ENCODE data around the gene MTMR10.

The MTMR10 gene

DNA sequence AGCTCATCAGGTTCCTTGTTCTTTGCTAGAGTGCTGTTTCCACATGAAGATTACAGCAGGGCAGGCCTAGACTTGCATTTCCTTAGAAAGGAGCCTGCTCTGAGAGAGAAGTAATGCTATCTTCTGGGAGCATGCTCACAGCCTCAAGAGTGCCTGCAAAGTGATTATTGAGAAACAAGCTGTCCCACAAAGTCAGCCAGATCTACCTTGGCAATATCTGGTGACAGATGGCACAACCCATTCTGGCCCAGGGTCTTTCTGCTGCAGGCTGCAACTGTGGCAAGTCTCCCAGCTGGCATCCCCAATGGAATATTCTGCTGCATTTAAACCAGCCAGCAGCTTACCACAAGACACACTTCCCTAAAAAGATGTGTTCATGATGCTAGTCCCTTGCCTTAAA is 29.3 kb downstream of the MTMR10 start:
- no peak overlapping the region for H3K4me3 ChIP-seq (ENCODE audit: low read length)
- no peak for DNase-seq (ENCODE audit: low read depth)
- TF ChIP-seq, protein P1, sequence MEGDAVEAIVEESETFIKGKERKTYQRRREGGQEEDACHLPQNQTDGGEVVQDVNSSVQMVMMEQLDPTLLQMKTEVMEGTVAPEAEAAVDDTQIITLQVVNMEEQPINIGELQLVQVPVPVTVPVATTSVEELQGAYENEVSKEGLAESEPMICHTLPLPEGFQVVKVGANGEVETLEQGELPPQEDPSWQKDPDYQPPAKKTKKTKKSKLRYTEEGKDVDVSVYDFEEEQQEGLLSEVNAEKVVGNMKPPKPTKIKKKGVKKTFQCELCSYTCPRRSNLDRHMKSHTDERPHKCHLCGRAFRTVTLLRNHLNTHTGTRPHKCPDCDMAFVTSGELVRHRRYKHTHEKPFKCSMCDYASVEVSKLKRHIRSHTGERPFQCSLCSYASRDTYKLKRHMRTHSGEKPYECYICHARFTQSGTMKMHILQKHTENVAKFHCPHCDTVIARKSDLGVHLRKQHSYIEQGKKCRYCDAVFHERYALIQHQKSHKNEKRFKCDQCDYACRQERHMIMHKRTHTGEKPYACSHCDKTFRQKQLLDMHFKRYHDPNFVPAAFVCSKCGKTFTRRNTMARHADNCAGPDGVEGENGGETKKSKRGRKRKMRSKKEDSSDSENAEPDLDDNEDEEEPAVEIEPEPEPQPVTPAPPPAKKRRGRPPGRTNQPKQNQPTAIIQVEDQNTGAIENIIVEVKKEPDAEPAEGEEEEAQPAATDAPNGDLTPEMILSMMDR (conservative IDR thresholded peaks at IDR 0.05; ENCODE audit: low read depth, low read length), result no peak

DNA sequence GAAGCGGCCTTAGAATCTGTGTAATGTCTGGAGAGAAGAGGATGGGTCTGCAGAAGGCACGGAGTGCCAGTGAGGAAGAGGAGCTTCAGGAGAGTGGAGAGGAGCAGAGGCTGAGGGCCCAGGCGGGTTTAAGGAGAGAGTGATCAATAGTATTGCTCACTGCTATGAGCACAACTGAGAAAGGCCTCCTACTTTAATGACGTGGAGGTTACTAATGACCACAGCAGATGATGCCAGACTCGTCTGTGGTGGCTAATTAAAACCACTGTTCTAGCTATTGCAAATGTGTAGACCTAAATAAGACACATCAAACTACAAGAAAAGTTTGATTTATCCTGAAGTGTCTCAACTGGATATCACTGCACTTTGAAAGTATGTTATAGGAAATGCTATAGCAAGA is 33.2 kb downstream of the MTMR10 start:
- TF ChIP-seq, protein P1 (conservative IDR thresholded peaks at IDR 0.05; ENCODE audit: low read depth, low read length), result no peak
- no peak for DNase-seq (ENCODE audit: low read depth)
- no peak overlapping the region for H3K4me3 ChIP-seq (ENCODE audit: low read length)

DNA sequence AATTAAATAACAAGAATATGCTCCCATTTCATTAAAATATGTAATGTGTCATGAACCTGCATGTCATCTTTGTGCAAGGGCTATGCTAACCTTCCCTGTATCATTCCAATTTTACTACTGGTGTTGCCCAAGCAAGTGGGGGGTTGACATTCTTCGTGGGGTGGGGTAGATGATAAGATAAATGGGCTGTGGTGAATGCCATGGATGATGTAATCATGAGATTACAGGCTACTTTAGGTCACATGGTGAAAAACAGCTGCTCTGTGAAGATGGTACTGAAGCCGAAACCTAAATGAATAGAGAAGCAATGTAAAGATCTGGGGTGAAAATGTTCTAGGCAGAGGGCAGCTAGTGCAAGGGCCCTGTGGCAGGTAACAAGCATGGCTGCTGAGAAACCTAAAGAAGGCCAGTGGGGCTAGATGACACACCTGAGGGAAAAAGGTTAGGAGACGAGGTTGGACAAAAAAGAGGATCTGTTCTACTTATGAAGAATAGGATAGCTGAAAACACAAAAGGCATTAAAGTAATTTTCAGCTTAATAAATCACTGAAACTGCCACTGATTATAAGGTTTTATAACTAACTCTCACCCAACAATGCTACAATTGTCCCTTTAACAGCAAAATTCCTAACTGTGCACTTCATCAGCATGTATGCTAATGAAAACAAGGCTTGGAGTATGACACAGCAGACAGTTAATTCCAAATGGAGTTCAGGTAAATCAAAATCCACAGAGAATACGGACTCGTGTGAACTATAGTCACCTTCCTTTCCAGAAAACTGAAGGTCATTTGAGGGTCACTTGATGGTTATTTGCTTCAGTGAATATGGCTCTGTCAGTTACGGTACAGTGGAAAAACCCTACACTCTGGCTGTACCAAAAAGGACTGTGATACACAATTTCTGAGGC is 35.0 kb downstream of the MTMR10 start:
- DNase-seq (ENCODE audit: low read depth), result no peak
- TF ChIP-seq, protein P1 (conservative IDR thresholded peaks at IDR 0.05; ENCODE audit: low read depth, low read length), result no peak
- no peak overlapping the region for H3K4me3 ChIP-seq (ENCODE audit: low read length)

DNA sequence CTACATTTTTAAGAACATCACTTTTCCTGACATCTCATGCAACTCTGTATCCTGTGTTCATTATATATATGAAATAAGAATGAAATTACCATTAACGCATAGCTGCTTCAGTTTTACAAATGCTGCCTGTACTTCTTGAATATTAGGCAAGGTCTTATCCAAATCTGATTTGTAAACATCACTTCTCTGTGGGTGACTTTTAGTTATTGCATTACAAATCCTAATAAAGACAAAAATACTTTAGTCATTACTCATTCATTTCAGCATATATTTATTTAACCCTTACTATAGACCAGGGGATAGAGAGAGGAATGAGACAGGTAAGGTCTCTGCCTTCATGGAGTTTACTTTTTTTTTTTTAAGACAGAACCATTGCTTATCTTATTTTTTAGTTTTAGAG is 36.8 kb downstream of the MTMR10 start:
- TF ChIP-seq, protein P1 (conservative IDR thresholded peaks at IDR 0.05; ENCODE audit: low read depth, low read length), result no peak
- DNase-seq (ENCODE audit: low read depth), result no peak
- no peak overlapping the region for H3K4me3 ChIP-seq (ENCODE audit: low read length)

DNA sequence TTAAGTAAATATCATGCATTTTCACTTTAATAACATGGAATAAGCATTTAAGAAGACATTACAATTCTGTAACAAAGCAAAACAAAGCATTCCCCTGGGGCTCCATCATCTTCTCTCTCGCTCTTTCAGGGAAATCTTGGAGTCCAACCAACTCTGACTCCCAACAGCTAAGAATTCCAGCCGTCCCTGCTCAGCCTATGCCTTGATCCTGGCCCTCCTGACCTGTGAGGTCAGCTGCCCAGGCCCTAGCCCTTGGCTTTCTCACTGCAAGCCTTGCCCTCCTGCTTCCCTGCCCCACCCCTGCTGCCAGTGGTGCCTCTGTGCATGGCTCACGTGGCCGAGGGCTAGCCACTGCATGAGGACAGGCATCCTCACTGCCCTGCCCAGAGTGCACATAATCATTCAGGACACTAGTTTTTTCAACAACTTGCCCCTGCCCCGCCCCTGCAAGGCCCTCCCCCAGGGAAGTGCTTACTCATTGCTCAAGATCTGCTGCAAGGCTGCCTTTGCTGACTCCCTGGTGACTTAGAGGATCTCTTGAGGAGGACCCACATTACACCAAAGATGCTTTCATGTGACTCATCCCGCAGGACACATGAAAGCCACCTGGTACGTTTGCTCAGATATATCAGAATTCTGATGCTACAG is 37.6 kb downstream of the MTMR10 start:
- no peak for DNase-seq (ENCODE audit: low read depth)

DNA sequence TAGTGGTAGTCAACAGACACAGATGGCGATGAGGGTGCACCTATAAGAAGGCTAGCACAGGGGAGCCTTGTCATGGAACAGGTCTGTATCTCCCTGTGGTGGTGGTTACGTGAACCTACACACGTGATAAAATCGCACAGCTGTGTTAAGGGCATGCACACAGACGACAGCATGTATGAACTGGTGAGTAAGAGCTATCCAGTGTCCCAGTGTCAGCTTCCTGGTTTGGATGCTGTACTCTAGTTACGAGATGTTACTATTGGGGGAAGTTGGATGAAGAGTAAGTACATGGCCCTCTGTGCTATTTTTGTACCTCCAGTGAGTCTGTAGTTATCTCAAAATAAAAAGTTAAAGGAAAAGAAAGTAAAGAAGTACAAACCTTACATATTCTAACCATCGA is 38.2 kb downstream of the MTMR10 start:
- TF ChIP-seq, protein P1 (conservative IDR thresholded peaks at IDR 0.05; ENCODE audit: low read depth, low read length), result no peak
- H3K4me3 ChIP-seq (ENCODE audit: low read length), result no peak overlapping the region
- no peak for DNase-seq (ENCODE audit: low read depth)

More for the DNA sequence above, 37.6 kb downstream of the MTMR10 start:
- TF ChIP-seq, protein P1 (conservative IDR thresholded peaks at IDR 0.05; ENCODE audit: low read depth, low read length), result no peak
- no peak overlapping the region for H3K4me3 ChIP-seq (ENCODE audit: low read length)
